GM19397 (cell line): ENCODE data around the gene TECPR1.
"Not testable (repeated sequence)": the region's sequence is repeated elsewhere in the genome, so short reads cannot be mapped to it uniquely, and the experiment has no call there.

Source experiments
- ATAC-seq: cut with Tn5 transposase; IDR thresholded peaks from one replicate; pipeline ENCODE4 v1.9.1; 2021; ENCODE audit warnings: mild to moderate bottlenecking, moderate library complexity; ENCODE audit not compliant: unreplicated experiment

The TECPR1 gene

DNA sequence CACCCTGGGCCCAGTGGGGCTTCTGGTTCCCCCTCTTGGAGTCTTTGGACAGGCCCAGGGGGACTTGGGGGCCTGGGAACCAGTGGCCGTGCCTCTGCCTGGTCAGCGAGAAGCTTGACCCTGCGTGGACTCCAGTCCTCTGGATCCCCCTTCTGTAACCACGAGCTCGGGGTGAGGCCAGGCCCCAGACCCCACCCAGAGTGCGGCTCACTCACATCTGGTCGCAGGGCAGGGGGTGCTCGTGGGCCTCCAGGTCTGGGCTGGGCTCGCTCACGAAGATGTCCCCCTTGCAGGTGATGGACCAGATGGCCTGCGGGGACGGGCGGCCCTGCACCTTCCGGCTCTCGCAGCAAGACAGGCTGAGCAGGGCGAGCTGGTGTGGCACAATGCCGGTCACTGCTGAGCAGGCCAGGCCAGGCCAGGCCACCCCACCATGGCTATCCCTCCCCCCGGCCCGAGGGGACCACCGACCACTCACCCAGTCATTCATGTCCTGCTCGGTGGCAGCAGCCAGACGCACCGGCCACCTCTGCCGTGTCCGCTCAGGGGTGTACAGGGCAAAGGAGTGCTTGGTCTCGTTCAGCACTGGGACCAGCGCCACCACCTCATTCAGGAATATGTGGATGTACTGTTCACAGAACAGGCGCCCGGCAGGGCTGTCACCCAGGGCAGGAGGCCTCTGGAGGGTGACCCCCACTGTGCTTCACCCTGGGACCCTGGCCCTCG lies 21.1 kb downstream of the TECPR1 start:
- ATAC-seq, result no peak

DNA sequence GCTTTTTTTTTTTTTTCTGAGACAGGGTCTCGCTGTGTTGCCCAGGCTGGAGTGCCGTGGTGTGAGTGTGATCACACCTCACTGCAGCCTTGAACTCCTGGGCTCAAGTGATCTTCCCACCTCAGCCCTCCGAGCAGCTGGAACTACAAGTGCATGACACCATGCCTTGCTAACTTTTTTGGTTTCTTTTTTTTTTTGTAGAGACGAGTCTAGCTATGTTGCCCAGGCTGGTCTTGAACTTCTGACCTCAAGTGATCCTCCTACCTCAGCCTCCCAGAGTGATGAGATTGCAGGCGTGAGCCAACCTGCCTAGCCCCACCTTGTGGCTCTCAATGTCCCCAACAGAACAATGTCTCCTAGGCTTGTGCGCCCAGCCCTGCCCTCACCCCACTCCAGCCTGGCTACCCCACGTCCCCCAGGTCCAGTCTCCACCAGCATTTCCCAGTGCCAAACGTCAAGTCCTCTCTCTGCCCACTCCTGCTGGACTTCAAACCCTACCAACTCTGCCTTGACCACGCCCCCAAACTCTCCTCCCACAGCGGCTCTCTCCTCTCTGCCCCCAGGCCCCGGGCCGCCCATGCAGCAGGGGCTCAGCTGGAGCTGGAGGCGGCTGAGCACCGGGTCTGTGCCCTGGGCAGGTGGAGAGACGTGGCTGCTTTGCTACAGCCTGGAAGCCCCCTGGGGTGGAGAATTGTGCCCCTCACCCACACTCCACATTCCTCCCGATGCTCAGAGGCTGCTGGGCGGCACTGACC lies 21.9 kb downstream of the TECPR1 start:
- no peak for ATAC-seq

DNA sequence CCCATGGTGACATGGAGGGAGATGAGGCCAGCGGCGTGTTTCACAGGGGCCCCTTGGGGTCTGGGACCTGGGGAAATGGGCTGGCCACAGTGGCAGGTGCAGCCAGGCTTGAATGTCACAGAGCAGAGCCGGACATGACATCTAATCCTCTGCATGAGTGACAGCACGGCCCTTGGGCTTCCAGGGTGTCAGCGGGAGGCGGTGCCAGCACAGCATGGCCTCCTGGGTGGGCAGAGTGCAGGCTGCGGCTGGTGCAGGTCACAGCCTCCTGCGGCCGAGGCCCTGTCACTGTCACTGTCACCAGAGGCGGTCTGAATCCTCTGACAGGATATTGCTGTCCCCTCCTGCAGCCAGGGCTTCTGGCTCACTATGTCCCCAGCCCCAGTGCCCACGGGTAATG lies 22.6 kb downstream of the TECPR1 start:
- ATAC-seq, result no peak

DNA sequence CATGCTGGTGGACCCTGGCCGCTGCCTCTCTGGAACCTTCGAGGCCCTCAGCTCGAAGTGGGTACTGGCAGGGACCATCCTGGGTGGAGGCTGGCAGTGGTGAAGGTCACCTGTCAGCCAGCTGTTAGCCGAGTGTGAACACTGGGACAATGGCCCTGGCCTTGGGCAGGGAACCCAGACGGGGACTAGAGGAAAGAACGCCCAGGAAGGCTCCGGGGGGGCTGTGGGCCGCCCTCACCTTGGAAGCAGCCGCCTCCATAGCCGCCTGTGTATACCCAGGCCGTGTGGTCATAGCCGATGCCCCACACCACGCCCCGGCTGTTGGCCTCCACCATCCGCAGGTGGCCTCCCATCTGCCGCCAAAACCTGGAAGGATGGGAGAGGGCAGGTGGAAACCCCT lies 23.2 kb downstream of the TECPR1 start:
- no peak for ATAC-seq

DNA sequence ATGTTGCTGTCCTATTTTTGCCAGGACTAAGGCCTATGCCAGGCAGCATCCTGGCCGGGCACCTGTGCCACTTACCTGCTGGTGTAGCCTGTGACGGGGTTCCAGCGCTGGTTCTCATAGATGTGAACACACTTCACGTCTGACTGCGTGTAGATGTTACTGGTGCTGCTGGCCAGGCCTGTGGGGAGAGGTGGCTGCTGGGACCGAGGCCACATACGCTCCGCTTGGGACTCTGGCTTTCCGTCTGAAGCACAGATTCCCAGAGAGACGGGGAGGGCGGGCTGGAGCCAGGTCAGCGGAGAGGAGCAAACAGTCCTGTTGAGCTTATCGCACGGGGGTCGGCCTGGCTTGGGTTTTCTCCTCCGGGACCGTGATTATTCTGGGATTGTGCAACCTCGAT lies 24.1 kb downstream of the TECPR1 start:
- ATAC-seq, result no peak

DNA sequence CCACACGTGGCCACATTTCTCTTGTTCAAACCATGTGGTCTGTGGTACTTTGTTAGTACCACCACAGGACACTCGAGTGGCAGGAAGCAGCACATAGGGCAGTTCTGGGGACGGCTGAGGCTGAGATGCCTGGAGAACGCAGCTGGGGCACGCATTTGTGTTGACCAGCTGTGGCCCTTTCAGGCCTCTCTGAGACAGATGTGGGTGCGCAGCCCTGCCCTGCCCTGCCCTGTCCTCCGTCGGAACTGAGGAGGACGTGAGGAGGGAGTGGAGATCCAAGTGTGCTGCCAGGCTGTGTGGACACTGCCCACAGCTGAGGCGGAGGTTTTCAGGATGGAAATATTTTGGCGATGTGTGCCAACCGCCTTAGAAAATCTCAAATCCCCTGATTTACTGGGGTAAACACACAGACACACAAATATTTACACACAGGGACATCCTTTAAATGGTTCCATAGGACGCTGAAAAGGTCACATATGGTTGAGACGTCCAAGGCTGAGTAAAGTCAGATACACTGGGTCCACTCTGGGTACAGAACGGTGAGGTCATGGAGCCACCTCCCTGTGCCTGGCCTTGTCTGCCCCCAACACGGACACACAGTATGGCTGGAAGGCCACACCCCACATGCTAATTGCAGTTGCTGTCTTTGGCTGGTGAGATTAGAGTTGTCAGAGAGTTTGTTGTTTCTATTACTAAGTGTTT lies 26.0 kb downstream of the TECPR1 start:
- ATAC-seq, result no peak

DNA sequence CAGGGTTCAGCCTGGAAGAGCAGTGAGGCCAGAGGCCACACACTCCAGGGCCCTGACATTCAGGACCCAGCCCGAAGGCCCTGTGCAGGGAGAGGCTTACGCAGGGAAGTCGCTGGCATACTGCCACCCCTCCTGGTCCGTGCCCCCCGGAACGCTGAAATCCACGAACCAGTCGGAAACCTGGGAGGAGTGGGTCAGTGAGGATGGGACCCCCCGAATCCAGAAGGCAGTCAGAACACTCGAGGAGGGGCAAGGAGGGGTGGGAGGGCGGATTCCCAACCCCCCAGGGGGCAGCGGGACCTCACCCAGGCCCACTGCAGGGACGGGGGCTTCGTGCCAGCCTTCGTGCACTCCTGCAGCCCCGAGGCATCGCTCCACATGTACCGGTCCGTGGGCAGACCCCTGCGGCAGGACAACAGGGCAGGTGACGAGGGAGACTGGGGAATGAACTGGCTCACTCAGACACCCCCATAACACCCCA lies 27.3 kb downstream of the TECPR1 start:
- ATAC-seq, result no peak

DNA sequence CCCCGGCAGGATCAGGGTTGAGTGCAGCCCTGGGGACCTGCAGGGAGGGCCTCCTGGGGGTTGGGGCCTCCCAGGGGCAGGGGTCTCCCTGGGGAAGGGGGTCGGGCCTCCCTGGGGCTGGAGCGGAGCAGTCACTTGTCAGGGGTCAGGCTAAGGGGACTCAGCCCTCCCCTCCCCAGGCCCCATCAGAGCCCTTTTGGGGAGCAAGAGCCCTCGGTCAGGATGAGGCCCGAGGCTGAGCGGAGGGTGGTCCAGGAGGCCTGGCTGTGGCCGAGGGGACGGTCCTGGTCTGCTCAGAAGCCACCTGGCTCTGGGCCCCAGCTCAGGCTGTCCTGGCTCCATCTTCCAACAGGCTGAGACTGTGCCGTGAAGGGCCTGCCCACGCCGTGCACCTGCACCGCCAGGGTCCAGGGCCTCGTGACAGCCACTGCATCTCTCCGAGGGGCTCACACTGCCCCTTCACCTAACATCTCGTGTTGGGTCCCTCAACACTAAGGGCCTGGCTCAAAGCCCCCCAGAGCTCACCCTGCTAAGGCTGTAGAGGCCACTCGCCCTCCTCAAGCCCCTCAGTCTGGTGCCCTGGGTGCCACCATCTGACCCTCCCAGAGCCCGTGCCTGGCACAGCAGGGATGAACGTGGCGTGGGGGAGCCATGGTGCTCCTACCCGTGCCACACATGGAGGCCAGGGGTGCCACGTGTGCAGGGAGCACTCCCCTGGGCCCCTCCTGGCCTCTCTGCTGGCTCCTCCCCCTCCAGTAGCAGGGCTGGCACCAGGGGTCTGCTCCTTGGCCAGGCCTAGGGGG lies 27.9 kb downstream of the TECPR1 start:
- no peak for ATAC-seq

DNA sequence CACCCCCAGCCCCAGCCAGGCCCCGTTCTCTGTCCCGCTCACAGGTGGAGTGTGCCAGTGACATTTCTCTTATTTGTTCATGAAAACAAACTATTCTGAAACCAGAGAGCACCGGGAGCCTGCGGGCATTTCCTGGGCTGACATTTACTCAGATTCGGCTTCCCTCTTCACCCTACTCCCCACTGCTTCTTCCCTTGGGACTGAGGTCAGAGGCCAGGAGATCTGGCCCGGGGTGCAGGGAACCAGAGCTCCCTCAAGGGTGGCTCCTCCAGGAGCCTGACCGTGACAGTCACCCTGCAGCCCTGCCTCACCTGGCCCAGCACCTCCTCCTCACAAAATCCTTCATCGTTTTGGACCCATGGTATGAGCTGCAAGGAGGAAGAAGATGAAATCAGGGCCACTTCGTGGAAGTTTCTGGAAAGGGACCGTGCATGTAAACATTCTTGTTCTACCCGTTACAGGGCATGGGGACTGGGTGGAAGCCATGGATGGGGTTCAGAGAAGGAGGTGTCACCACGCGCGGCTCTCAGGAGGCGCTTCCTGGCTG lies 28.6 kb downstream of the TECPR1 start:
- ATAC-seq, result no peak

DNA sequence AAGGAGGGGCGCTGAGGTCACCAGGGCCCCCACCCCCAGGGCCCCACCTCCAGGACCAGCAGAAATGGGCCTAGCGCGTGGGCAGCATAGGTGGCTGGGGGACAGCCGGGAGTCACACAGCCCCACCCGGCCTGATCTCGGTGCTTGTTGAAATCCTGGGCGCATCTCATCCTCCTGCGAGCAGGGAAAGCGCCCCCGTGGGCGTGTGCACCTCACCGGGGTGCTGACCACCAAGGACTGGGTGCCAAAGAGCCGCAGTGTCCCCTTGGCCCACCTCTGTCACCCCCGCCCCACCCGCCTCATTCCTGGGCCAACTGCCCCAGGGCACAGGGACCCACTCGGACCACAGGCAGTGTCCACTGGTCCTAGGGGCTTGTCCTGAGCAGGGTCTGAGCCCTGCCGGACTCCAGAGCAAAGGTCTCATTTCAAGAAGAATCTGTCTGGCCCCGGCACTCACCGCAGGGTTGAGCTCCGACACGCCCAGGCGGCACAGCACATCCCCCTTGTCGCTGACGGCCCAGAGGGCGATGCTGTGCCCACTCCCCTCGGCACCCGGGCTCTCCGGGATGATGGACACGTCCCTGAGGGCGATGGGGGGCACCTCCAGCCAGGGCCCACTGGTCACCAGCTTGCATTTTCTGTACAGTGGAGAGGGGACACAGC lies 29.4 kb downstream of the TECPR1 start:
- ATAC-seq, result no peak

DNA sequence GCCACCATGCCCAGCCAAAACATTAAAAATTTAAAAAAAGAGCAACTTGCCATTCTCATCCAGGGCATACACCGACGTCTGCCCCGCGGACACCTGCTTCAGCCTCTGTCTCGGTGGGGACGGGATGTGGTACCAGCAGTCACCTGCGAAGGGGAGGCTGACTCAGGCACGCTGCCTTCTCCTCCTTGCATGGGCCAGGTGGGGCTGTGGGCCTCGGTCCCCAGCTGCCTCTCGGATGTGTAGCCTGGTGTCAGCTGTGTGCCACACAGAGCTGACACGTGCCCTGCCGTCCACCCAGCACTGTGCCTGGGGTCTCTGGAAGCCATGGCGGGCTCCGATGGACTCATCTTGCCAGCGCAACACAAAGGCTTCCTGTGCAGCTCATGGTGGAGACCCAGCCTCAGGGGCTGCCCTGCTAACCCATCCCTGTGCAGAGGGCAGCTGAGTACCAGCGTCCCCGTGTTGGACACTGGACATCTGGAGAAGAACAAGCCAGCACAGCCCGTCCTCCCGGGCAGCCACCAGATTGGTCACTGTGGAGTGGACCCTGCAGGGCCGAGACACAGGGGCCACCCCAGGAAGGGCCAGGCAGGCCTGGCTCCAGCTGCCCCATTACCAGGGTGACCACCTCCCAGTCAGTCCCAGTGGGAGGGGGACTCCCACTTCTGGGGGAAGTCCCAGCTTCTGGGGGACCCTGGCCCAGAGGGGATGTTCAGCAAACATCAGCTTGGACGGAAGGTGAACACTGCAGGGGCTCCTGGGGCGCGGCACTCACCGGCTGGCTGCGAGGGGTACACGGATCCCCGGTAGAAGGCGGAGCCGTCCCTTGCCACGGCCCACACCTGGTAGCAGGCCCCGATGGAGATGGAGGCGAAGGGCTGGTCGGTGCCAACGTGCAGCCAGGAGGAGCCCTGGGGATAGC lies 30.2 kb downstream of the TECPR1 start:
- ATAC-seq, result no peak

DNA sequence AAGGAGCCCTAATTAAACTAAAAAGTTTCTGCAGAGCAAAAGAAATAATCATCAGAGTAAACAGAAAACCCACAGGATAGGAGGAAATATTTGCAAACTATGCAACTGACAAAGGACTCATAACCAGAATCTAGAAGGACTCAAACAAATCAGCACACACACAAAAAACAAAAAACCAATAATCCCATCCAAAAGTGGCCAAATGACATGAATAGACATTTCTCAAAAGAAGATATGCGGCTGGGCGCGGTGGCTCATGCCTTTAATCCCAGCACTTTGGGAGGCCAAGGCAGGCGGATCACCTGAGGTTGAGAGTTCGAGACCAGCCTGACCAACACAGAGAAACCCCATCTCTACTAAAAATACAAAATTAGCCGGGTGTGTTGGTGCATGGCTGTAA lies 32.6 kb downstream of the TECPR1 start:
- ATAC-seq, result not testable (repeated sequence)

DNA sequence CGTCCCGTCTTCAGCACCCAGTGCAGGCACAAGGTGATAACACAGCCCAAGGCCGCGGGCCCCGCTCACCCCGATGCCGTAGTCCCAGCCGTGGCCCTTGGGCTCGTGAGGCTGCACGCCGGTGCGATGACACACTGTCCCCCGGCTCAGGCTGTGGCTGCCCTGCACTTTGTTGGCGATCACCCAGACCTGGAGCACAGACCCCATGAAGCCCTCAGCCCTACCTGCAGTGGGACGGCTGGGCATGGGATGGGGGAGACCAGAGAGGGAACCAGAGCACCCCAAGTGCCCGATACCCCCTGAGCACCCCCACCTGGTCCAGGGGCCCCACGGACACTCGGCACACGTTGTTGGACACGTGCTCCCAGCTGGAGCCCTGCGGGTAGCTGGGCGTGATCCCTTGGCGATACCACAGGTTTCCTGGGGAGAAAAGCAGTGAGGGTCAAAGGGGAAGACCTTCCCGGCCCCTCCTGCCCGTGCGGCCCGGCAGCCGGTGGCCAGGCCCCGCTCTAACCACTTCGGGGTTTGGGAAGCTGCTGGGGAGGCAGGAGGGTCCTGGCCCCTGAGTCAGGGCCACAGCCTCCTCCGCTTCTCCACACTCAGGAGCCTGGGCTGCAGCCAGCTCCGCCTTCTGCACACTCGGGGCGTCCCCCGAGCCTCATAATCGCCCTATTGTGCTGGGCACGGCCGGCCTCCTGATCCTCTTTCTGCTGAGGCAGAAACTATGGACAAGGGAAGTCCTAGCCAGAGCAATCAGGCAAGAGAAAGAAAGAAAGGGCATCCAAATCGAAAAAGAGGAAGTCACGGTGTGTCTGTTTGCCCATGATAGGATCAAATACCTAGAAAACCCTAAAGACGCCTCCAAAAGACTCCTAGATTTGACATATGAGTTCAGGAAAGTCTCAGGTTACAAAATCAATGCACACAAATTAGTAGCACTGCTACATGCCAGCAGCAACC lies 34.1 kb downstream of the TECPR1 start:
- ATAC-seq, result no peak

DNA sequence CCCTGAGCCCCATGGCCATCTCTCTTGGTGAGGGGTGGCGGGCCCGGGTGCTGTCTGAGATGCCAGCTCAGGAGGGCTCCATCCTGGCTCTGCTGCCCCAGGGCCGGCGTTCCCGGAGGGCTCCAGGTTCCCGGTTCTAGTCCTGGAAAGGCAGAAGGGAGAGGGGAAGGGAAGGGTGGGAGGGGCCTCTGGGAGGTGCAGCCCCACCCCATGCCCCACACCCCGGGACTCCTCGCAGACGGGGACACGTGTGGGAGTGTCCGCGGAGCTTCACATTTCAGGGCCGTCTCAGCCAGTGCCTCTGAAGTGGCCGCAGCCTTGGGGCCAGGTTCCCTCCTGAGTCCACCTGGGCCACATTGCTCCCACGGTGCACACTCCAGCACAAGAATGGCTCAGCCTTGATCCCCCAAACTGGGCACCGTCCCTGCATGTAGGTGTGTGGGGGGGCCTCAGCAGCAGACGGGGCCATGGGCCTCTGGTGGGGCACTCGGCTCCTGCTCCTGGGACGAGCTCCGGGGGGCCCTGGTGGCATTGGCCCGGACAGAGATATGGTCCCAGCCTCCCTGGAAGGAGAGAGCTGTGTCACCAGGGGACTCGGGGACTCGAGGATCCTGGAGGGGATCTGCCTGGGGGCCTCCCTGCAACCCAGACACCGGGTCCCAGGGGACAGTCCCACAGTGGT lies 35.0 kb downstream of the TECPR1 start:
- ATAC-seq, result no peak

DNA sequence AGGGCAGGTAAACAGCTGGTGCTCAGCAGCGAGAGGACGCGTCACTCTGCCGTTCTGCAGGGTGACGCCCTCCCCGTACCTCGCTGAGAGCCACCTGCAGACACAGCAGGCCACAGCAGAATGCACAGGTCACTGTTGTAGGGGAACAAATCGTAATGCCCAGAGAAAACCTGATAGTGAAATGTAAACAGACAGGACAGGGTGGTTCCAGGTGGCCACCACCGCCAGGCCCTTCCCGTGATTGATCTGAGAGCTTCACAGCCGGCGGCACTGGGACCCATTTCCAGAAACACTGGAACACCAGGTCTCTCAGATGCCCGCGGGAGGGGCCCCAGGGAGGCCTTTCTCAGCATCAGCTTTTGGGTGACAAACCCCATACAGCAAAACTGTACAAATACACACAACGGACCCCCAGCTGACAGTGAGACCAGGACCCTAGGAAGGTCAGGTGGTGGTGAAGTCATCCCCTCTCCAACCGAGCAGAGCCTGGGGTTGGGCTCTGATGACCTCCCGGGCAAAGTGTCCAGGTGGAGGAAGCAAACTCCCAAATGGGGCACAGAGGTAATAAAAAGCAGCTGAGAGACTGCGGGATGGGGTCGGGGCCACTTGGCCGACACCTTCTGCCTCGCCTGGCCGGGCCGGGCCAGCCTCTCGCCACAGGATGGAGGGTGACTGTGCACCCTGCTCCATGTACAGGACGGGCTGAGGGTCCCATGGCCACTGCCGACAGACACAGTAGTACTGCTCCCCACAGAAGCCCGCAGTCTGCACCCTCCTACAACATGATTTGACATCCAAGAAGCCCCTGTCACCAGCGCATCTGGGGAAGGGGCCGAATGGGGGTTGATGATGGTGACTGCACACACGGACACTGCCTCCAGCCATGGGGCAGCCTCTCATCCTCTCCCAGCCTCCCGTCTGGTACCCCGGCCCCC lies 36.2 kb downstream of the TECPR1 start:
- no peak for ATAC-seq

DNA sequence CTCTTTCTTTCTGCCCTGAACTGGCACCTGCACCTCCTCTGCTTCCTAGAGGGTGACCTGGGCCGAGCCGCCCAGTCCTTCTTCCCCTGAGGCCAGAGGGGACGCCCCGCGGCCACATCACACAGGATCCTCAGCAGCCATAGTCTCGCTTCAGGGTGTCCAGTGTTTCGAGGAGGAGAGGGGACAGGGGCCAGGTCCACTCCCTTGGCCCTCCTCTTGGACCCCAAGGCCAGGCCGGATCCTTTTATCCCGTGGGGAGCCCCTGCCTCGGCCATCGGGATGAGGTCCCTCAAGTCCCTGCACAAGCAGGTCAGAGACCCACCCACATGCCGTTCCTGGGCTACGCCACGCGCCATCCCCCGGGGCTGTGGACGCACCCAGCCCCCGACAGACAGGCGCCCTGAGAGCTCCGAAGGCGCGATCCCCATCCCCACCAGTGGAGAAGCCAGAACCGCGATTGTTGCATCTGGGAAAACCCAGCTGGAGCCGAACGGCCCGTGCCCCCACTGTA lies 37.2 kb downstream of the TECPR1 start:
- ATAC-seq, result no peak
